ENCODE results near the gene MSI2.

GRCh38 chr17:57595947-57596695 lies 339.8 kb downstream of the MSI2 start:
- TF ChIP-seq CTCF (IDR thresholded peaks at IDR 0.05) (no peak), EZH2 (IDR thresholded peaks at IDR 0.05; ENCODE audit: borderline replicate concordance, insufficient read depth, low read depth, low read length, poor library complexity, severe bottlenecking) (no peak)

Data from B cell (primary cell).